ENCODE results near the gene RNF213. TPM values are rescaled to one million over a fixed set of nuclear protein-coding genes. Genes with fewer than 3 reads are reported as not detected.

Gene RNF213
- total RNA-seq, 3 donors from 2014 or later = 96.0 to 111 (median 101) TPM

DNA sequence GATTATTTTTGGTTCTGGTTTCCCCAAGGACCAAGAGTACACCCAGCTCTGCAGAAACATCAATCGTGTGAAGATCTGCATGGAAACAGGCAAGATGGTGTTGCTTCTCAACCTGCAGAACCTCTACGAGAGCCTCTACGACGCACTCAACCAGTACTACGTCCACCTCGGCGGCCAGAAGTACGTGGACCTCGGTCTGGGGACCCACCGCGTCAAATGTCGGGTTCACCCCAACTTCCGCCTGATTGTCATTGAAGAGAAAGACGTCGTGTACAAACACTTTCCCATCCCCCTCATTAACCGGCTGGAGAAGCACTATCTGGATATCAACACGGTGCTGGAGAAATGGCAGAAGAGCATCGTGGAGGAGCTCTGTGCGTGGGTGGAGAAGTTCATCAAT, 86.9 kb downstream of the RNF213 start:
- no peaks in the 10 kb centered on the region for H3K27me3 ChIP-seq
- no peak overlapping the region for H3K27ac ChIP-seq
- no peak overlapping the region for H3K4me3 ChIP-seq
- H3K36me3 ChIP-seq = peaks cover 42% of the 10 kb centered on the region
- intact Hi-C loops (cut with DNase I; ENCODE audit: low total_unique reads) = no loop called here
- H3K4me1 ChIP-seq = no peaks in the 10 kb centered on the region
- H3K9me3 ChIP-seq = no peaks in the 10 kb centered on the region
- no peak for DNase-seq (ENCODE audit: low spot score in 2 of 2)
- no peak for TF ChIP-seq POLR2AphosphoS5 (IDR thresholded peaks at IDR 0.05)
- no peak for TF ChIP-seq POLR2A (IDR thresholded peaks at IDR 0.05)
- TF ChIP-seq, protein P1, sequence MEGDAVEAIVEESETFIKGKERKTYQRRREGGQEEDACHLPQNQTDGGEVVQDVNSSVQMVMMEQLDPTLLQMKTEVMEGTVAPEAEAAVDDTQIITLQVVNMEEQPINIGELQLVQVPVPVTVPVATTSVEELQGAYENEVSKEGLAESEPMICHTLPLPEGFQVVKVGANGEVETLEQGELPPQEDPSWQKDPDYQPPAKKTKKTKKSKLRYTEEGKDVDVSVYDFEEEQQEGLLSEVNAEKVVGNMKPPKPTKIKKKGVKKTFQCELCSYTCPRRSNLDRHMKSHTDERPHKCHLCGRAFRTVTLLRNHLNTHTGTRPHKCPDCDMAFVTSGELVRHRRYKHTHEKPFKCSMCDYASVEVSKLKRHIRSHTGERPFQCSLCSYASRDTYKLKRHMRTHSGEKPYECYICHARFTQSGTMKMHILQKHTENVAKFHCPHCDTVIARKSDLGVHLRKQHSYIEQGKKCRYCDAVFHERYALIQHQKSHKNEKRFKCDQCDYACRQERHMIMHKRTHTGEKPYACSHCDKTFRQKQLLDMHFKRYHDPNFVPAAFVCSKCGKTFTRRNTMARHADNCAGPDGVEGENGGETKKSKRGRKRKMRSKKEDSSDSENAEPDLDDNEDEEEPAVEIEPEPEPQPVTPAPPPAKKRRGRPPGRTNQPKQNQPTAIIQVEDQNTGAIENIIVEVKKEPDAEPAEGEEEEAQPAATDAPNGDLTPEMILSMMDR (IDR thresholded peaks at IDR 0.05) = no peak

DNA sequence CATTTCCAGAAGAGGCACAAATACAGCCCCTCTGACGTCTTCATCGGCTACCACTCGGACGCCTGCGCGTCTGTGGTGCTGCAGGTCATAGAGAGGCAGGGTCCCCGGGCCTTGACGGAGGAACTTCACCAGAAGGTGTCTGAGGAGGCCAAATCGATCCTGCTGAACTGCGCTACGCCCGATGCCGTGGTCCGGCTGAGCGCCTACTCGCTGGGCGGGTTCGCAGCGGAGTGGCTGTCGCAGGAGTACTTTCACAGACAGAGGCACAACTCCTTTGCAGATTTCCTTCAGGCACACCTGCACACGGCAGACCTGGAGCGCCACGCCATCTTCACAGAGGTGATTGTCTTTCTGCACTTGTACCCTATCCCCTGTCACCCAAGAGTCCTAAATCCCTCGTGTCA, 87.3 kb downstream of the RNF213 start:
- H3K9me3 ChIP-seq = no peaks in the 10 kb centered on the region
- H3K27me3 ChIP-seq = no peaks in the 10 kb centered on the region
- no peak overlapping the region for H3K4me3 ChIP-seq
- peaks cover 42% of the 10 kb centered on the region for H3K36me3 ChIP-seq
- no peak overlapping the region for H3K27ac ChIP-seq
- peak in 1 of 2 donors; percentile 25 for DNase-seq (ENCODE audit: low spot score in 2 of 2)
- TF ChIP-seq POLR2A (IDR thresholded peaks at IDR 0.05) = no peak
- TF ChIP-seq, protein P1 (IDR thresholded peaks at IDR 0.05) = no peak
- TF ChIP-seq POLR2AphosphoS5 (IDR thresholded peaks at IDR 0.05) = no peak
- H3K4me1 ChIP-seq = no peaks in the 10 kb centered on the region
- intact Hi-C loops (cut with DNase I; ENCODE audit: low total_unique reads) = loop anchor here (2.0 kb wide), 1 partner anchor 23 kb away; no protein-coding TSS in a partner anchor

DNA sequence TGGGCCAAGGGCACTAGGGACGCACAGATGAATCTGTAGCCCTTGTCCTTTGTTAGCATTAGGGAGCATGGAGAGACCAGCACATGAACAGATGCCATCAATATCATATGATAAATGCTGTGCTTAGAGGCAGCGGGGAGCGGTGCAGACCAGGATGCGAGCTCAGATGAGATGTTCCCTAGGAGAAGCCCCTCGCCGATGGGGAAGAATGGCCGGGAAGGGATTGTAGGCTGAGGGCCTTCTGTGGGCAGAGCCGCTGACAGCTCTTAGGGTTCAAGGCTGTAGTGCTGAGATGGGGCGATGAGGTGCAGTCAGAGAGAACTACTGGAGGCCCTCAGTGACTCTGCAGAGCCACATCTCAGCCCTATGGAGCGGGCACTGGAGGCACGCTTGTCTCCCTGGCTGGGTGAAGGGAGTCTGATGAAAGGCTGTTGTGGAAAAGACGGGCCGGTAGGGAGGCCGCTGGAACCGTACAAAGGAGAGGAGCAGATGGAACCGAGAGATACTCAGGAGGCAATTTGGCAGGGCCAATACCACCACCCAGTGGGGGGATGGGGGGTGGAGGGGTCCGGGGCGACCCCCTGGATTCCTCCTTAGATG, 88.0 kb downstream of the RNF213 start:
- TF ChIP-seq POLR2A (IDR thresholded peaks at IDR 0.05) = no peak
- TF ChIP-seq POLR2AphosphoS5 (IDR thresholded peaks at IDR 0.05) = no peak
- TF ChIP-seq, protein P1 (IDR thresholded peaks at IDR 0.05) = no peak
- Histone ChIP-seq H3K4me1 (no peaks in the 10 kb centered on the region), H3K9me3 (no peaks in the 10 kb centered on the region), H3K36me3 (peaks cover 36% of the 10 kb centered on the region), H3K27me3 (no peaks in the 10 kb centered on the region), H3K27ac (no peak overlapping the region), H3K4me3 (no peak overlapping the region)
- DNase-seq (ENCODE audit: low spot score in 2 of 2) = peak in 1 of 2 donors; percentile 34
- intact Hi-C loops (cut with DNase I; ENCODE audit: low total_unique reads) = loop anchor here (2.0 kb wide), 1 partner anchor 24 kb away; no protein-coding TSS in a partner anchor

DNA sequence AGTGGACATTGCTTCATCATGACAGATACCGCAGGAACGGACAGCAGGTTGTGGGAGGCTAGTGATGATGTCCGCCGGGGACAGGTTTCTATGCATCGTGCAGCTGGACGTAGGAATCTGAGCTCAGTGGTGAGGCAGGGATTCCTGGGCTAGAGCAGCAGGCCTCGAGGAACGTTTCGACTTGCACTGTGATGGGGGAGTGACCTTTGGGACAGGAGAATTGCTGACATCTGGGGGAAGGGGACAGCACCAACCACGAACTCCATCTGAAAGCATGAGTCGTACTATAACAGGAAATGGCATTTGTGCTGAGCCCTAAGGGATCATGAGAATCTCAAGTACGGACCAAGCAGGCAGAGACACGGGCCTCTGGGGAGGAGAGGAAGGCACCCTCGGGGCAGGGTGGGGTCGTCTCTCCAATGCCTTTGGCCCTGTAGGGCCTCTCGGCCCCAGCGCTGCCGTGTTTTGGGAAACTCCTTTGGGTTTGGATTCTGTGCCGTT, 88.5 kb downstream of the RNF213 start:
- intact Hi-C loops (cut with DNase I; ENCODE audit: low total_unique reads) = loop anchor here (2.0 kb wide), 1 partner anchor 24 kb away; no protein-coding TSS in a partner anchor
- no peak for DNase-seq (ENCODE audit: low spot score in 2 of 2)
- no peaks in the 10 kb centered on the region for H3K9me3 ChIP-seq
- H3K27me3 ChIP-seq = no peaks in the 10 kb centered on the region
- H3K4me3 ChIP-seq = no peak overlapping the region
- H3K4me1 ChIP-seq = no peaks in the 10 kb centered on the region
- H3K36me3 ChIP-seq = peaks cover 31% of the 10 kb centered on the region
- no peak overlapping the region for H3K27ac ChIP-seq
- TF ChIP-seq POLR2AphosphoS5 (IDR thresholded peaks at IDR 0.05) = no peak
- no peak for TF ChIP-seq POLR2A (IDR thresholded peaks at IDR 0.05)
- TF ChIP-seq, protein P1 (IDR thresholded peaks at IDR 0.05) = no peak

DNA sequence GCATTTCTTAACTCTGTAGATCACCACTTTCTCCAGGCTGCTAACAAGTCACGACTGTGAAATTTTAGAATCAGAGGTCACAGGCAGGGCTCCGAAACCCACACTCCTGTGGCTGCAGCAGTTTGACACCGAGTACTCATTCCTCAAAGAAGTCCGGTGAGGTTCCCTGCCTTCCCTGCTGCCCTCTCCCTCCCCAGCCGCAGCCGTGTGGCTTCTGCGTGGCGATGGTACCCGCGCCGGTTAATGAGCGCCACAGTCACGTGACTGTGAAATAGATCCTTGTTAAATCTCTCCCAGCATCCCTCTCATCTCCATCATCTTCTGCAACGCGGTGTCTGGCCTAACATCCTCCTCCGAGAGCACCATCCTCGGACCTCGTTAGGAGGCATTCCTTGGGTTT, 89.1 kb downstream of the RNF213 start:
- intact Hi-C loops (cut with DNase I; ENCODE audit: low total_unique reads) = loop anchor here (2.0 kb wide), 1 partner anchor 25 kb away; no protein-coding TSS in a partner anchor
- Histone ChIP-seq H3K27me3 (no peaks in the 10 kb centered on the region), H3K36me3 (peaks cover 30% of the 10 kb centered on the region), H3K4me3 (no peak overlapping the region), H3K9me3 (no peaks in the 10 kb centered on the region), H3K27ac (no peak overlapping the region), H3K4me1 (no peaks in the 10 kb centered on the region)
- TF ChIP-seq POLR2A (IDR thresholded peaks at IDR 0.05) = no peak
- DNase-seq (ENCODE audit: low spot score in 2 of 2) = no peak
